HG02642 (cell line): ENCODE results near the gene KLHL28.
"Not testable (repeated sequence)": the region's sequence is repeated elsewhere in the genome, so short reads cannot be mapped to it uniquely, and the experiment has no call there.

ENCODE experiments used
- ATAC-seq: cut with Tn5 transposase; IDR thresholded peaks from one replicate; pipeline ENCODE4 v1.9.1; 2021; ENCODE audit warnings: mild to moderate bottlenecking; ENCODE audit not compliant: unreplicated experiment, poor library complexity

The KLHL28 gene

GRCh38 chr14:44898551-44898950, 63.2 kb downstream of the KLHL28 start:
- ATAC-seq, result no peak

- ATAC-seq, result no peak
These were observed 63.9 kb downstream of the KLHL28 start for GRCh38 chr14:44897845-44898151.

- peak; percentile 94 for ATAC-seq
These were observed 64.5 kb downstream of the KLHL28 start for GRCh38 chr14:44897041-44897844.

DNA sequence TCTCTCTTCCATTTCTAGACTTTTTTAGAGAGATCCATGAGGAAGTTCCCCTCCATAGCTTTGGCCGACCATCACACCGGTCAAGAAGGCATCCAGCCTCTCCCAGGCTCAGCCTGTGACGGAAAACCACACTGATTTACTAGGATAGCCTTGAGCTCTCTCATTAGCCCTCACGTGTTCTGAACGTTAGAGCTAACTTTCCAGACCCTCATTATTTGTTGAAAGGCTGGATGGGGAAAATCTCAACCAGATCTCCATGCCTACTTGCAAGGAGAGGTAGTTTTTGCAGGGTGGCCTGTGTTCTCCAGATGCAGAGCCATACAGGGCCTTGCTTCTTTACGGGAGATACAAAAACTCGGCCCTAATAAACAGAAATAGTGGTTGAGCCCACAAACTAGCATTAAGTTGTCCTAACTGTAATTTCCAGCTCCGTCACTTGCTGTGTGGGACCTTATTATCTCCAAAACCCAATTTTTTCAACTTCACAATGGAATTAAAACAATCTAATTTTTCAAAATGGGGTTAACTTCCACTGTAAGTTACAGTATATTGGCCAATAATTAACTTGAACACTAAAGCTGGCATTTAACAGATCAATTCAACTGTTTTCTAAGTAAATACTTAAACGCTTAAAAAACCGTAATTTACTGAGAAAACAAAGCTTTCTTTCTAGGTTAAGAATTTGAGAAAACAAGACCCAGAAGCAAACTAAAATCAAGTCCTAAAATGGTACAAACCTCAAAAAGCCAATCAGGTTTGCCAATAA, 65.3 kb downstream of the KLHL28 start:
- no peak for ATAC-seq

DNA sequence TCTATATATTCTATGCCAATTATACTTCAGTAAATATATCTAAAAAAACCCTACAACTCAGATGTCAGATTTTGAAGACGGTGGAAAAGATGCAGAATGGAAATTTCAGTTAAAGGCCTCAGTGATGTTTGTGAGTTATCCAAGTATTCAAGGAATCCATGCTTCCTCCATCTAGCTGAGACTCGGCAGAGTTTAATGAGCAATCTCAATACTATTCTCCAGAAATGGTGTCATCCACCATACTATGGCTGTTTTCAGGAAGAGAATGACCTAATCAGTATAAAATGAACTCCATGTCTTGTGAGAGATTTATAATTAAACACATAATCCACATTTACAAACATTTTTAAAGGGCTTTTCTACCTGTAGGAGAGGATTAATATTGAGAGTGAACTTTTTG, 66.0 kb downstream of the KLHL28 start:
- no peak for ATAC-seq

DNA sequence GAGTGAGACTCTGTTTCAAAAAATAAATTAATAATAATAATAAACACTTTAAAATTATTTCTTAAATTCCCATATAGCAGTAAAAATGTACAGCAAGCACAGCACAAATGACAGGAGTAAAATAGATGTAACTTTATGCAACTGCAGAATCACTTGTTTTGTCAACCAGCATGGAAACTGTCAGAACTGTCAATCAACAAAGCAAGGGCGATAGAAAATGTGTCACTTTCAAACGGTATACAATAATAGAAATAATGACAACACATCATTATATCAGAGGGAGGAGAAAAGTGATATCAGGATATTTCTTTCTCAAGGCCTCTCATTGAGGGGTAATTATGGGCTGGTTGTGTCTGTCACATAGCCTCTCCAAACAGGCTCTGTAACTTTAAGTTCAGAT, 68.2 kb downstream of the KLHL28 start:
- ATAC-seq, result no peak

DNA sequence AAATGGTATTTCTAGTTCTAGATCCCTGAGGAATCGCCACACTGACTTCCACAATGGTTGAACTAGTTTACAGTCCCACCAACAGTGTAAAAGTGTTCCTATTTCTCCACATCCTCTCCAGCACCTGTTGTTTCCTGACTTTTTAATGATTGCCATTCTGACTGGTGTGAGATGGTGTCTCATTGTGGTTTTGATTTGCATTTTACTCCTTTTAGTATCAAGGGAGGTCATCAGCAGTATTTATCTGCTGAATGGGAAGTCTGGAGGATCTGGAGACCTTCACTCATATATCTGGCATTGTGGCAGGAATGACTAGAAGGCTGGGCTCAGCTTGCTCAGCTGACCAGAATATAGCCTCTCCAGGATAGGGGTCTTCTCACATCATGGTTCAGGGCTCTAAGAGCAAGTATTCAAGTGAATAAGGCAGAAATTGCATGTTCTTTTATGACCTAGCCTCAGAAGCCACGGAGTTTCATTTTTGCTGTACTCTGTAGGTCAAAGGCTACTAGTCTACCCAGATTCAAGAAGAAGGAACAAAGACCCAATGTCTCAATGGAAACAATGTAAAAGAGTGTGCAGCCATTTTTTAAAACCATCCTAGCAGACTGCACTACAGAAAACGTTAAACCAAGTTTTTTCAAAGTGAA, 69.9 kb downstream of the KLHL28 start:
- not testable (repeated sequence) for ATAC-seq

GRCh38 chr14:44889595-44890471, 71.9 kb downstream of the KLHL28 start:
- no peak for ATAC-seq

- ATAC-seq, result no peak
These were observed 74.2 kb downstream of the KLHL28 start for GRCh38 chr14:44887596-44887955.

DNA sequence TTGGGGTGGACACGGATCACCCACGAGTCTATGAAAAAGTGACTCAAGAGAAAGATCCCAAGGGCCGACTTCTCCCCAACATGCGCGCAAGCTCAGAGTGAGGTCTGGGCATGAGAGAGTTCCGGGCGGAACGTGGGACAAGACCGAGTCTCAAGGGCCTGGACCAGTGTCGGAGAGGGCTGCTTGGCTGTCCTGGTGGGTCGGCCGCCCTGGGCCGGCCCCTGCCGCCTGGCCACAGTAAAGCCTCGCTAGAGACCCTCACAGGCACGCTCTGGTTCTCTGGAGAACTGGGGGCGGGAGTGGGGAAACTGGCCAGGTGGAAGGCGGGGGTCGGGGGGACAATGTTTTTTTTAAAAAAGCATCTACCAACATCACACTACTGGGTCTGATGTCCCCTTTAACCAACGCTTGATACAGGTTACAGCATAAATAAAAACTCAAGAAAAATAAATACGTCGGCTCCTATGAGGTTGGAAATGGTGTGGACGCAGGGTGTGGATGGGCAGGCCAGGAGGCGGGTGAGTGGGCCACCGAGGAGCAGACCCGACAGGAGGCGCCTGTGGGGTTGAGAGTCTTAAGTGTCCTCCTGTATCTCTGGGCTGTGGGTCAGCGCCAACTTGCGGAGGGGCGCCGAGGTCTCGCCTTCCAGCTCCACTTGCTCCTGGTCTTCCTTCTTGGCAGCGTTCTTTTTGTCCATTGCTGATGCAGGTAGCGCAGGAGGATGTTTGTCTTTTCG, 74.7 kb downstream of the KLHL28 start:
- no peak for ATAC-seq

DNA sequence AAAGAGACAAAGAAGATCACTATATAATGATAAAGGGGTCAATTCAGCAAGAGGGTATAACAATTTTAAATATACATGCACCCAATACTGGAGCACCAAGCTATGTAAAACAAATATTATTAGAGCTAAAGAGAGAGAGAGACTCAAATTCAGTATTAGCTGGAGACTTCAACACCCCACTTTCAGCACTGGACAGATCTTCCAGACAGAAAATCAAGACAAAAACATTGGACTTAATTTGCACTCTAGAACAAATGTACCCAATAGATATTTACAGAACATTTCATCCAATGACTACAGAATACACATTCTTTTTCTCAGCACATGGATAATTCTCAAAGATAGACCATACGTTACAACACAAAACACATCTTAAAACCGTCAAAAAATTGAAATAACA, 81.0 kb downstream of the KLHL28 start:
- no peak for ATAC-seq
